H1 (cell line): ENCODE data around the gene KCTD8. TPM values are rescaled to one million over a fixed set of nuclear protein-coding genes. Genes with fewer than 3 reads are reported as not detected.

Experiments
- CTCF ChIA-PET: fragments of 300-600 bp; sonication (Branson Sonifier 250); formaldehyde crosslinking; loops from one replicate; lab custom pipeline; 2021; ENCODE audit not compliant: partially characterized antibody; lab: Charles Lee
- POLR2A ChIA-PET: fragments of 300-600 bp; sonication (Branson Sonifier 250); formaldehyde crosslinking; loops from one replicate; lab custom pipeline; 2021; ENCODE audit warnings: inconsistent platforms; ENCODE audit not compliant: partially characterized antibody; lab: Charles Lee
- DNase-seq, 2 experiments: peaks; one replicate each; pipeline versions ENCODE4 v3.0.0 to v3.0.0-alpha.2; 2010 to 2022; ENCODE audit warnings: low spot score in 2 of 2, low read depth in 1 of 2, mixed read lengths in 1 of 2
- FAIRE-seq: peaks from 2 replicates; lab custom pipeline; 2011; peaks lifted over from hg19 to GRCh38; lab: Jason Lieb, UNC
- H2AFZ ChIP-seq: 2 replicates; pipeline ENCODE4 v1.8.1; 2012; ENCODE audit warnings: low read length, inconsistent platforms
- H2AK5ac ChIP-seq: 2 replicates; pipeline ENCODE4 v1.6.1; 2013; ENCODE audit warnings: low read depth, low read length
- H2BK120ac ChIP-seq: replicated peaks from 2 replicates; pipeline ENCODE3; 2013; ENCODE audit warnings: low read depth, low read length, inconsistent platforms
- H2BK12ac ChIP-seq: 2 replicates; pipeline ENCODE4 v1.6.1; 2013; ENCODE audit warnings: low read depth, low read length
- H2BK15ac ChIP-seq: 2 replicates; pipeline ENCODE4 v1.6.1; 2013; ENCODE audit warnings: low read length
- H2BK20ac ChIP-seq: 2 replicates; pipeline ENCODE4 v1.6.1; 2013; ENCODE audit warnings: low read length
- H2BK5ac ChIP-seq: 2 replicates; pipeline ENCODE4 v1.6.1; 2013; ENCODE audit warnings: low read depth, low read length
- H3K14ac ChIP-seq: 2 replicates; pipeline ENCODE4 v1.6.1; 2013; ENCODE audit warnings: inconsistent platforms; ENCODE audit not compliant: insufficient read length
- H3K18ac ChIP-seq: 2 replicates; pipeline ENCODE4 v1.6.1; 2013; ENCODE audit warnings: low read length; ENCODE audit errors: extremely low read depth
- H3K23ac ChIP-seq: 2 replicates; pipeline ENCODE4 v1.6.1; 2013; ENCODE audit warnings: inconsistent platforms; ENCODE audit not compliant: insufficient read length
- H3K23me2 ChIP-seq: 2 replicates; pipeline ENCODE4 v1.6.1; 2013; ENCODE audit warnings: low read depth, low read length
- H3K27ac ChIP-seq: 2 replicates; pipeline ENCODE4 v1.6.1; 2011; ENCODE audit warnings: low read depth, low read length, inconsistent platforms
- H3K27me3 ChIP-seq, 4 experiments: replicated peaks in 1 of 4; 1 replicate in 1 of 4; 2 replicates in 3 of 4; pipeline versions ENCODE4 v1.6.1 to v1.8.1; 2011 to 2013; ENCODE audit warnings: low read length in 3 of 4, mild to moderate bottlenecking in 3 of 4, inconsistent platforms in 2 of 4, mixed read lengths in 2 of 4, moderate library complexity in 1 of 4; ENCODE audit not compliant: control insufficient read depth in 3 of 4, insufficient read depth in 3 of 4; ENCODE audit errors: extremely low read depth in 1 of 4
- H3K36me3 ChIP-seq, 4 experiments: 2 replicates each; pipeline versions ENCODE4 v1.6.1 to v1.8.1; 2011 to 2013; ENCODE audit warnings: mild to moderate bottlenecking in 4 of 4, low read length in 3 of 4, moderate library complexity in 2 of 4, control low read depth in 1 of 4, inconsistent platforms in 1 of 4; ENCODE audit not compliant: insufficient read depth in 4 of 4, control insufficient read depth in 2 of 4
- H3K4ac ChIP-seq: replicated peaks from 2 replicates; pipeline ENCODE3; 2013; ENCODE audit warnings: low read length, low read depth, mixed read lengths, inconsistent platforms; ENCODE audit not compliant: insufficient read length
- H3K4me1 ChIP-seq, 4 experiments: replicated peaks in 1 of 4; 1 replicate in 1 of 4; 2 replicates in 3 of 4; pipeline versions ENCODE4 v1.6.1 to v1.8.1; 2011 to 2013; ENCODE audit warnings: low read length in 3 of 4, inconsistent platforms in 2 of 4, mixed read lengths in 1 of 4; ENCODE audit not compliant: insufficient read depth in 4 of 4, control insufficient read depth in 3 of 4
- H3K4me2 ChIP-seq, 2 experiments: 2 replicates each; pipeline versions ENCODE4 v1.6.1 to v1.8.1; 2011 to 2013; ENCODE audit warnings: low read depth in 2 of 2, low read length in 2 of 2, control low read depth in 1 of 2, inconsistent platforms in 1 of 2, mild to moderate bottlenecking in 1 of 2; ENCODE audit not compliant: insufficient read depth in 1 of 2
- H3K4me3 ChIP-seq, 4 experiments: fragments of 200-600, 300-600 bp in 1 of 4; sonication (generic), shearing (Covaris generic), sonication (Bioruptor Twin) in 1 of 4; 2 replicates each; pipeline versions ENCODE4 v1.5.1 to v1.8.1; 2011 to 2016; ENCODE audit warnings: low read length in 4 of 4, low read depth in 3 of 4, control low read depth in 2 of 4, inconsistent platforms in 2 of 4, mild to moderate bottlenecking in 2 of 4, mixed read lengths in 1 of 4, moderate library complexity in 1 of 4; ENCODE audit not compliant: insufficient read depth in 2 of 4; ENCODE audit errors: extremely low read depth in 1 of 4
- H3K56ac ChIP-seq: replicated peaks from 2 replicates; pipeline ENCODE3; 2013; ENCODE audit warnings: low read depth, mild to moderate bottlenecking, mixed read lengths, low read length, inconsistent platforms; ENCODE audit not compliant: insufficient read length
- H3K79me1 ChIP-seq: 2 replicates; pipeline ENCODE4 v1.6.1; 2013; ENCODE audit warnings: low read depth, low read length, control low read depth
- H3K79me2 ChIP-seq, 2 experiments: 2 replicates each; pipeline versions ENCODE4 v1.6.1 to v1.8.1; 2012 to 2013; ENCODE audit warnings: low read length in 2 of 2, mild to moderate bottlenecking in 2 of 2, inconsistent platforms in 1 of 2; ENCODE audit not compliant: insufficient read depth in 2 of 2, control insufficient read depth in 1 of 2
- H3K9ac ChIP-seq, 4 experiments: replicated peaks in 1 of 4; 1 replicate in 1 of 4; 2 replicates in 3 of 4; pipeline versions ENCODE4 v1.6.1 to v1.8.1; 2011 to 2013; ENCODE audit warnings: low read depth in 3 of 4, low read length in 3 of 4, control low read depth in 2 of 4, mild to moderate bottlenecking in 2 of 4, moderate library complexity in 2 of 4, inconsistent platforms in 1 of 4; ENCODE audit errors: extremely low read depth in 1 of 4
- H3K9me3 ChIP-seq, 2 experiments: 2 replicates each; pipeline versions ENCODE4 v1.6.1 to v1.8.1; 2012 to 2013; ENCODE audit warnings: mild to moderate bottlenecking in 2 of 2, moderate library complexity in 2 of 2, control low read depth in 1 of 2, inconsistent platforms in 1 of 2, low read depth in 1 of 2, low read length in 1 of 2, mixed read lengths in 1 of 2; ENCODE audit not compliant: insufficient read depth in 2 of 2
- H4K20me1 ChIP-seq, 2 experiments: replicated peaks in 1 of 2; 2 replicates each; pipeline versions ENCODE3 to v1.8.1; 2011 to 2013; ENCODE audit warnings: inconsistent platforms in 2 of 2, low read length in 2 of 2, mild to moderate bottlenecking in 1 of 2; ENCODE audit not compliant: insufficient read depth in 2 of 2, control insufficient read depth in 1 of 2
- H4K5ac ChIP-seq: 2 replicates; pipeline ENCODE4 v1.6.1; 2013; ENCODE audit warnings: low read length, low read depth, mixed read lengths, inconsistent platforms; ENCODE audit not compliant: insufficient read length
- H4K8ac ChIP-seq: 2 replicates; pipeline ENCODE4 v1.8.0; 2013; ENCODE audit warnings: mild to moderate bottlenecking, moderate library complexity, low read length, inconsistent platforms; ENCODE audit not compliant: insufficient read depth; ENCODE audit errors: extremely low read depth
- H4K91ac ChIP-seq: replicated peaks from 2 replicates; pipeline ENCODE3; 2013; ENCODE audit warnings: low read length, mixed read lengths, inconsistent platforms; ENCODE audit not compliant: insufficient read length
- CEBPB ChIP-seq: IDR thresholded peaks from 2 replicates; pipeline ENCODE4 v1.6.1; 2012; ENCODE audit warnings: low read depth, low read length
- GABPA ChIP-seq: IDR thresholded peaks from 2 replicates; pipeline ENCODE4 v1.6.1; 2011; ENCODE audit warnings: mild to moderate bottlenecking, low read length, moderate library complexity, borderline replicate concordance; ENCODE audit not compliant: insufficient read depth
- HDAC2 ChIP-seq, 2 experiments: fragments of 300-600 bp in 1 of 2; sonication (generic) in 1 of 2; IDR thresholded peaks; 2 replicates each; pipeline ENCODE4 v1.6.1; 2011 to 2012; ENCODE audit warnings: low read depth in 2 of 2, low read length in 2 of 2, mild to moderate bottlenecking in 2 of 2, moderate library complexity in 2 of 2, borderline replicate concordance in 1 of 2, inconsistent platforms in 1 of 2
- MAX ChIP-seq: IDR thresholded peaks from 2 replicates; pipeline ENCODE4 v1.6.1; 2012; ENCODE audit warnings: inconsistent platforms
- RNF2 ChIP-seq: fragments of 200-900, 300-1000 bp; sonication (generic); IDR thresholded peaks from 2 replicates; pipeline ENCODE4 v1.7.1; 2016; ENCODE audit warnings: borderline replicate concordance, low read depth, mild to moderate bottlenecking, antibody characterized with exemption, low read length; ENCODE audit not compliant: poor library complexity, severe bottlenecking; ENCODE audit errors: missing control alignments
- RXRA ChIP-seq: IDR thresholded peaks from 2 replicates; pipeline ENCODE4 v1.6.1; 2011; ENCODE audit warnings: low read depth, mild to moderate bottlenecking, low read length, moderate library complexity; ENCODE audit not compliant: insufficient read depth
- WGBS, 2 experiments: shearing (Covaris generic) in 1 of 2; methylation state at CpG; one replicate each; pipeline versions ENCODE4 v1.1.6 to v1.1.7; 2013 to 2015; ENCODE audit warnings: low lambda C conversion rate in 2 of 2, mixed read lengths in 2 of 2, inconsistent platforms in 1 of 2, low coverage in 1 of 2, missing lambda C conversion rate in 1 of 2; ENCODE audit not compliant: insufficient replicate concordance in 2 of 2, insufficient coverage in 1 of 2, insufficient read length in 1 of 2; ENCODE audit errors: extremely low coverage in 1 of 2, missing lambda C conversion rate in 1 of 2; 5-methylcytosine and 5-hydroxymethylcytosine counted together
- polyA plus RNA-seq, 7 experiments: library from polyadenylated mRNA; depleted of rRNA in 3 of 7; stranded (reverse) in 5 of 7; unstranded in 2 of 7; fragments of >200 nt in 5 of 7; fragments of 200-250 nt in 2 of 7; gene quantifications; 1 replicate in 5 of 7; 2 replicates in 1 of 7; 4 replicates in 1 of 7; pipeline versions ENCODE4 v1.2.1 to v1.2.3, GENCODE V29; 2011 to 2013; ENCODE audit warnings: missing spikeins in 2 of 7, mixed read lengths in 2 of 7
- total RNA-seq: library from RNA; stranded (reverse); fragmentation: NEBNext Ultra II Directional; extraction: Animal tissue kit (Norgen Biotek cat#: 25700); gene quantifications from 2 replicates; pipeline ENCODE4 v1.2.1, GENCODE V29; 2021

KCTD8 gene
- total and polyA plus RNA-seq, 2 of the 8 experiments (the other 6 are each of a cell fraction or from before 2014, with no cell fraction given) = 2.9 to 3.7 TPM

DNA sequence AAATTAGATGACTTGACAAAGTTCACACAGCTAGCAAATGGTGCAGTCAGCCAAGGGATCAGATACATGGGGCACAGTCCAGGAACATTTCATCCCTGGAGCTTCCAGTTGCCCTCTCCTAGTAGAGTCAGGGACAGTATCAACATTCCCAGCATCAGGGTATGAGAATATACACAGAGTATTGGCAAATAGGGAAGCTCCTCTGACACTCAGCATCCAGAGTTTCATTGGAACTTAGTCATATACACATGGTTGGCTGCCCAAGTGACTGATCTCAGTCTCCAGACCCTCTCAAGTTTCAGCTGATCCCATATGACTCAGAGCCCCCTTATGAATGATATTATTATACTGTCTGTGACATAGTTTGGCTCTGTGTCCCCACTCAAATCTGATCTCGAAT lies 13.7 kb upstream of the KCTD8 start:
- WGBS, 2 experiments = 88% methylated on average over 1 of the region's 1 CpG; no CpG with 5 or more reads in 1 of the 2 experiments
- Histone ChIP-seq H3K18ac (no peak overlapping the region), H4K8ac (no peak overlapping the region), H3K23me2 (no peaks in the 10 kb centered on the region), H2BK12ac (no peak overlapping the region), H2BK5ac (no peak overlapping the region), H3K9ac (no peak overlapping the region), H2BK120ac (no peak overlapping the region), H3K4me2 (no peak overlapping the region)
- DNase-seq = no peak
- no peak for TF ChIP-seq CEBPB
- no peak for TF ChIP-seq RNF2
- no peak for TF ChIP-seq HDAC2 (IDR thresholded peaks at IDR 0.05; ENCODE audit: borderline replicate concordance in 1 of 2, low read depth in 2 of 2, low read length in 2 of 2)
- no peak for TF ChIP-seq RXRA
- no peak for TF ChIP-seq MAX
- TF ChIP-seq GABPA = no peak
- TF ChIP-seq, all 59 proteins: peak for 0
- H4K91ac ChIP-seq = no peak overlapping the region
- no peaks in the 10 kb centered on the region for H4K20me1 ChIP-seq
- H3K27me3 ChIP-seq = peaks cover 0 to 1% (median 0%) of the 10 kb centered on the region in 4 experiments; a peak in 2 of 7 replicates
- no peaks in the 10 kb centered on the region for H3K79me2 ChIP-seq
- H2BK20ac ChIP-seq = no peak overlapping the region
- no peak overlapping the region for H3K56ac ChIP-seq
- H2AFZ ChIP-seq = peak overlapping the region; percentile 32; the same call in 1 of the 2 replicates
- no peak overlapping the region for H2BK15ac ChIP-seq
- no peak overlapping the region for H3K4ac ChIP-seq
- no peak overlapping the region for H3K4me3 ChIP-seq
- ChIA-PET CTCF (interaction anchor here (0.6 to 2.3 kb wide), 2 partner anchors 13 to 1400 kb away, joined by 6 to 9 read pairs; partner anchors contain the start of gene KCTD8), POLR2A (no interaction called here)
- H3K9me3 ChIP-seq = no peaks in the 10 kb centered on the region
- no peak for FAIRE-seq
- H3K36me3 ChIP-seq = no peaks in the 10 kb centered on the region
- no peak overlapping the region for H3K14ac ChIP-seq
- H2AK5ac ChIP-seq = no peak overlapping the region
- no peak overlapping the region for H3K23ac ChIP-seq
- no peak overlapping the region for H4K5ac ChIP-seq
- no peaks in the 10 kb centered on the region for H3K79me1 ChIP-seq
- no peak overlapping the region for H3K27ac ChIP-seq
- H3K4me1 ChIP-seq = no peaks in the 10 kb centered on the region
